GM21360 (cell line): ENCODE data around the gene OSGIN1.

Source experiments
- ATAC-seq: cut with Tn5 transposase; IDR thresholded peaks from one replicate; pipeline ENCODE4 v1.9.1; 2021; ENCODE audit warnings: mild to moderate bottlenecking, moderate library complexity; ENCODE audit not compliant: unreplicated experiment

The OSGIN1 gene

GRCh38 chr16:83956336-83957289, 3.6 kb downstream of the OSGIN1 start:
- no peak for ATAC-seq

- ATAC-seq, result no peak
Observed at GRCh38 chr16:83957296-83957855, 4.3 kb downstream of the OSGIN1 start.

GRCh38 chr16:83958137-83958845, 5.3 kb downstream of the OSGIN1 start:
- ATAC-seq, result no peak

- no peak for ATAC-seq
Observed at GRCh38 chr16:83958846-83959565, 6.0 kb downstream of the OSGIN1 start.

- no peak for ATAC-seq
Observed at GRCh38 chr16:83959656-83960434, 6.8 kb downstream of the OSGIN1 start.

- ATAC-seq, result no peak
Observed at GRCh38 chr16:83960521-83961249, 7.6 kb downstream of the OSGIN1 start.

GRCh38 chr16:83961591-83961990, 8.6 kb downstream of the OSGIN1 start:
- ATAC-seq, result no peak

GRCh38 chr16:83963277-83964119, 10.5 kb downstream of the OSGIN1 start:
- no peak for ATAC-seq

- ATAC-seq, result no peak
Observed at GRCh38 chr16:83964684-83965443, 11.8 kb downstream of the OSGIN1 start.

- no peak for ATAC-seq
Observed at GRCh38 chr16:83965444-83966152, 12.6 kb downstream of the OSGIN1 start.

GRCh38 chr16:83966153-83966696, 13.2 kb downstream of the OSGIN1 start:
- no peak for ATAC-seq

- no peak for ATAC-seq
Observed at GRCh38 chr16:83967091-83967490, 14.1 kb downstream of the OSGIN1 start.

GRCh38 chr16:83967838-83968305, 14.8 kb downstream of the OSGIN1 start, which contains the start of gene NECAB2:
Gene NECAB2 (plus strand): TSS chr16:83968244. CDS start chr16:83968649, 405 bp downstream.
- ATAC-seq, result no peak

- ATAC-seq, result no peak
Observed at GRCh38 chr16:83968306-83968851, 15.3 kb downstream of the OSGIN1 start.

GRCh38 chr16:83968891-83969649, 16.0 kb downstream of the OSGIN1 start:
- ATAC-seq, result no peak
